Loucy (cell line): ENCODE data around the gene C12orf56.

Source experiments
- EZH2phosphoT487 ChIP-seq: fragments of 200-600 bp; IDR thresholded peaks from 2 replicates; pipeline ENCODE4 v1.6.1; 2018; ENCODE audit warnings: antibody characterized with exemption, mild to moderate bottlenecking, moderate library complexity, borderline replicate concordance
- TF ChIP-seq, protein P1 (sequence below): fragments of 200-600 bp; sonication (generic); conservative IDR thresholded peaks from 2 replicates; pipeline ENCODE4 v1.5.1; 2014; ENCODE audit warnings: mild to moderate bottlenecking, antibody characterized with exemption, low read length

DNA sequence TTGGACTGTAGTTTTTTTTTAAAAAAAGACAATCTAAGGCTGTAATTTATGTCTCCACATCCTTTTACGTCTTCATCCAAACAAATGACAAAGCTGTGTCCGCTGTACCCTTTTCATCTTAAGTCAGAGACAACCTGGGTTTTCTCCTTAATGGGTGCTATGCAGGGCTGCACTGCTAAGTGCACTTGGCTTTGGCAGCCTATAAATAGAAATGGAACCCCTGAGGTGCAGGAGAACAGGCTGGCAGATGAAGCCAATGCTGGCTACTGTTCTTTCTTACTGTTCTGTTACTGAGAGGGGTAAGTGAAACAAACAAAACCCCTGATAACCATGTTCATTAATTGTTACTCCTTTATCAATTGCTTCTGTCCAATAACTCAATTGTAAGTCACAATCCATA, 121.4 kb downstream of the C12orf56 start:
- TF ChIP-seq, protein P1, sequence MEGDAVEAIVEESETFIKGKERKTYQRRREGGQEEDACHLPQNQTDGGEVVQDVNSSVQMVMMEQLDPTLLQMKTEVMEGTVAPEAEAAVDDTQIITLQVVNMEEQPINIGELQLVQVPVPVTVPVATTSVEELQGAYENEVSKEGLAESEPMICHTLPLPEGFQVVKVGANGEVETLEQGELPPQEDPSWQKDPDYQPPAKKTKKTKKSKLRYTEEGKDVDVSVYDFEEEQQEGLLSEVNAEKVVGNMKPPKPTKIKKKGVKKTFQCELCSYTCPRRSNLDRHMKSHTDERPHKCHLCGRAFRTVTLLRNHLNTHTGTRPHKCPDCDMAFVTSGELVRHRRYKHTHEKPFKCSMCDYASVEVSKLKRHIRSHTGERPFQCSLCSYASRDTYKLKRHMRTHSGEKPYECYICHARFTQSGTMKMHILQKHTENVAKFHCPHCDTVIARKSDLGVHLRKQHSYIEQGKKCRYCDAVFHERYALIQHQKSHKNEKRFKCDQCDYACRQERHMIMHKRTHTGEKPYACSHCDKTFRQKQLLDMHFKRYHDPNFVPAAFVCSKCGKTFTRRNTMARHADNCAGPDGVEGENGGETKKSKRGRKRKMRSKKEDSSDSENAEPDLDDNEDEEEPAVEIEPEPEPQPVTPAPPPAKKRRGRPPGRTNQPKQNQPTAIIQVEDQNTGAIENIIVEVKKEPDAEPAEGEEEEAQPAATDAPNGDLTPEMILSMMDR: no peak
- no peak for TF ChIP-seq EZH2phosphoT487
